ENCODE results near the gene CACNB3.
A peak's percentile ranks its signal among the peaks of the same experiment; 100 is the strongest.

CACNB3 gene

GRCh38 chr12:48803675-48804074, 14.6 kb upstream of the CACNB3 start:
- no peak overlapping the region for H3K27ac ChIP-seq (ENCODE audit: low read depth, low read length)
- H3K4me3 ChIP-seq (ENCODE audit: low read depth in 1 of 5, low read length in 5 of 5), result no peak overlapping the region
- H3K9ac ChIP-seq (ENCODE audit: low read length in 5 of 5), result no peak overlapping the region
- no peaks in the 10 kb centered on the region for H3K9me3 ChIP-seq (ENCODE audit: control insufficient read depth in 5 of 5, low read length in 5 of 5)
- no peaks in the 10 kb centered on the region for H3K4me1 ChIP-seq (ENCODE audit: control insufficient read depth in 5 of 5, insufficient read depth in 5 of 5, low read length in 5 of 5)
- H3K27me3 ChIP-seq (ENCODE audit: control insufficient read depth in 5 of 5, insufficient read depth in 4 of 5, low read length in 5 of 5), result peaks cover 6 to 12% (median 9%) of the 10 kb centered on the region in 5 donors
- no peaks in the 10 kb centered on the region for H3K36me3 ChIP-seq (ENCODE audit: control insufficient read depth in 5 of 5, insufficient read depth in 5 of 5, low read length in 5 of 5)

DNA sequence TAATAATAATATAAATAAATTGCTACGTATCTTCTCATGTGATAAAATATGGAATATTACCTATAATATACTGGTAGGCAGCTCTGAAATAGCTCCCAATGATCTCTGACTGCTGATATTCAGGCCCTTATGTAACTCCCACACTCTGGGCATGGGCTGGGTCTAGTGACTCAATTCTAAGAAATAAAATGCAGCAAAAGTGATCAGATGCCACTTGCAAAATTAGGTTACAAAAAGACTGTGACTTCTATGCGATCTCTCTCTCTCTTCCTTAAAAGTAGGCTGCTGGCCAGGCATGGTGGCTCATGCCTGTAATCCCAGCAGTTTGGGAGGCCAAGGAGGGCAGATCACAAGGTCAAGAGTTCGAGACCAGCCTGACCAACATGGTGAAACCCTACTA, 10.3 kb upstream of the CACNB3 start:
- H3K27me3 ChIP-seq (ENCODE audit: control insufficient read depth in 5 of 5, insufficient read depth in 4 of 5, low read length in 5 of 5), result no peaks in the 10 kb centered on the region
- no peaks in the 10 kb centered on the region for H3K36me3 ChIP-seq (ENCODE audit: control insufficient read depth in 5 of 5, insufficient read depth in 5 of 5, low read length in 5 of 5)
- no peak overlapping the region for H3K27ac ChIP-seq (ENCODE audit: low read depth, low read length)
- H3K9me3 ChIP-seq (ENCODE audit: control insufficient read depth in 5 of 5, low read length in 5 of 5), result no peaks in the 10 kb centered on the region
- no peak overlapping the region for H3K4me3 ChIP-seq (ENCODE audit: low read depth in 1 of 5, low read length in 5 of 5)
- H3K4me1 ChIP-seq (ENCODE audit: control insufficient read depth in 5 of 5, insufficient read depth in 5 of 5, low read length in 5 of 5), result no peaks in the 10 kb centered on the region
- no peak overlapping the region for H3K9ac ChIP-seq (ENCODE audit: low read length in 5 of 5)

- no peaks in the 10 kb centered on the region for H3K9me3 ChIP-seq (ENCODE audit: control insufficient read depth in 5 of 5, low read length in 5 of 5)
- H3K9ac ChIP-seq (ENCODE audit: low read length in 5 of 5), result no peak overlapping the region
- no peaks in the 10 kb centered on the region for H3K27me3 ChIP-seq (ENCODE audit: control insufficient read depth in 5 of 5, insufficient read depth in 4 of 5, low read length in 5 of 5)
- H3K27ac ChIP-seq (ENCODE audit: low read depth, low read length), result no peak overlapping the region
- H3K36me3 ChIP-seq (ENCODE audit: control insufficient read depth in 5 of 5, insufficient read depth in 5 of 5, low read length in 5 of 5), result no peaks in the 10 kb centered on the region
- H3K4me1 ChIP-seq (ENCODE audit: control insufficient read depth in 5 of 5, insufficient read depth in 5 of 5, low read length in 5 of 5), result peaks cover 3 to 26% (median 17%) of the 10 kb centered on the region in 5 donors
- no peak overlapping the region for H3K4me3 ChIP-seq (ENCODE audit: low read depth in 1 of 5, low read length in 5 of 5)
Observed at GRCh38 chr12:48810903-48811431, 7.3 kb upstream of the CACNB3 start.

DNA sequence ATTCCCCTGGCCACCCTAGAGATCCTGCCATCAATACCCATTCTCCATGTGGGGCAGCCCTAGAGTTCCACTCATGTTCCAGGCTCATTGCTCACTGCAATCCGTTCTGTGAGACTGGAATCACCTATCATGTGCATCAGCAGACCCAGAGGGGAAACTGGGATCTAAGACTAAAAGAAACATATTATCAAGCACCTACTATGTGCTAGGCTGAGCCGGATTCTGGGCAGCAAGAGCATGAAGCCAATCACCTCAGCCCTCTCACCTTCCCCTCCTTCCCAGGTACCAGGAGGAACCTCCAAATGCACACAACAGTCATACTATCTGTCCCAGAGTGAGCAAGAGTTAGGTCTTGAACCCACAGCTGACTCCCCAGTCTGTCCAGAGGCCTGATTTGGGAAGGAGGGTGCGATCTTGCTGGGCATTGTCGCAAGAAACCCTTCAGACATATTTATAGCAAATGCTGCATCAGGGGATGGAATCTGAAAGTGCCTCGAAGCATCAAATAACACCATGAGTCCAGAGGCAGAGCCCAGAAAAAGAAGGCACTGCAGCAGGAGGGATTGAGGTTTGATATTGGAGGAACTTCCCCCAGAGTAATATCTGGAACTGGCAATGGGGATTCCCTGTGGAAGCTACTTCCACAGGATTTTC, 6.7 kb upstream of the CACNB3 start:
- Histone ChIP-seq H3K36me3 (ENCODE audit: control insufficient read depth in 5 of 5, insufficient read depth in 5 of 5, low read length in 5 of 5) (no peaks in the 10 kb centered on the region), H3K4me1 (ENCODE audit: control insufficient read depth in 5 of 5, insufficient read depth in 5 of 5, low read length in 5 of 5) (peaks cover 3 to 32% (median 22%) of the 10 kb centered on the region in 5 donors), H3K27me3 (ENCODE audit: control insufficient read depth in 5 of 5, insufficient read depth in 4 of 5, low read length in 5 of 5) (no peaks in the 10 kb centered on the region), H3K27ac (ENCODE audit: low read depth, low read length) (no peak overlapping the region), H3K9me3 (ENCODE audit: control insufficient read depth in 5 of 5, low read length in 5 of 5) (no peaks in the 10 kb centered on the region), H3K4me3 (ENCODE audit: low read depth in 1 of 5, low read length in 5 of 5) (no peak overlapping the region), H3K9ac (ENCODE audit: low read length in 5 of 5) (no peak overlapping the region)

GRCh38 chr12:48812389-48812788, 5.9 kb upstream of the CACNB3 start:
- peaks cover 0 to 5% (median 1%) of the 10 kb centered on the region in 5 donors for H3K27me3 ChIP-seq (ENCODE audit: control insufficient read depth in 5 of 5, insufficient read depth in 4 of 5, low read length in 5 of 5)
- H3K9ac ChIP-seq (ENCODE audit: low read length in 5 of 5), result peak overlapping the region in 1 of 5 donors; percentile 20
- H3K4me3 ChIP-seq (ENCODE audit: low read depth in 1 of 5, low read length in 5 of 5), result no peak overlapping the region
- H3K36me3 ChIP-seq (ENCODE audit: control insufficient read depth in 5 of 5, insufficient read depth in 5 of 5, low read length in 5 of 5), result no peaks in the 10 kb centered on the region
- peaks cover 3 to 32% (median 22%) of the 10 kb centered on the region in 5 donors for H3K4me1 ChIP-seq (ENCODE audit: control insufficient read depth in 5 of 5, insufficient read depth in 5 of 5, low read length in 5 of 5)
- no peaks in the 10 kb centered on the region for H3K9me3 ChIP-seq (ENCODE audit: control insufficient read depth in 5 of 5, low read length in 5 of 5)
- no peak overlapping the region for H3K27ac ChIP-seq (ENCODE audit: low read depth, low read length)

DNA sequence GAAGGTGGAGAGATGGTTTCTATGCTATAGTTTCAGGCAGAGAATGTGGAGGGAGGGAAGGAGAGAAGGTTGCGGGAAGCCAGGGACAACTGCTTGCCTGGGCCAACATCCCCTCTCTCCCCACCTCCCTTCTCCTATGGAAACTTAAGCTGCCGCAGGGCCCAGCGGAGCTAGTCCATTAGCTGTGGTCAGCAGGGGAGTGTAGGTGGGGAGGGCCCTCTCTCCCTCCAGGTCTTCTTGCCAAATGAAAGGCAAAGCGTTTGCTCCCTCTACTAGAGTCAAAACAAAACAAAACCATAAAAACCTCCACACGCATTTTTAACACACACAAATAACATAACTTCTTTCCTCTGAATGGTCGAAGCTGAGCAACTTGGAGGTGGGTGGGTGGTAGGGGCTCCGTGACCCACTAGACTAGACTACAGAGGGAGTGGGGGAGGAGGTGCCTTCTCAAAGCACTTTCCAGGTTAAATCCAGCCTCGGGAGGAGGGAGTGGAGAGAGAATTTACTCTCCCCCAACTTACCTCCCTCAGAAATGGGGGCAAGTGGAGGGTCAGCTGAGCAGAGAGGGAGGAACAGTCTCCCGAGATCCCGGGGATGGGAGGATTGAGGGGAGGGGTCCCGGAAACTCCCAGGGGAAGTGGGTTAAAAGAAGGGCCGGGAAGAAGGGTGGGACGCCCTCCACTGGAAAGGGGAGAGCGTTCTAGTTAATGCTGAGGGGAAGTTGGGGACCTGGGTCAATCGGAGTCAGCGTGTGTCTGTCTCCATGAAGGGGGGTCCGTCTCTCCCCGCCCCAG, 4.6 kb upstream of the CACNB3 start:
- no peaks in the 10 kb centered on the region for H3K9me3 ChIP-seq (ENCODE audit: control insufficient read depth in 5 of 5, low read length in 5 of 5)
- H3K27me3 ChIP-seq (ENCODE audit: control insufficient read depth in 5 of 5, insufficient read depth in 4 of 5, low read length in 5 of 5), result peaks cover 0 to 11% (median 2%) of the 10 kb centered on the region in 5 donors
- no peaks in the 10 kb centered on the region for H3K36me3 ChIP-seq (ENCODE audit: control insufficient read depth in 5 of 5, insufficient read depth in 5 of 5, low read length in 5 of 5)
- H3K27ac ChIP-seq (ENCODE audit: low read depth, low read length), result peak overlapping the region; percentile 57
- H3K4me1 ChIP-seq (ENCODE audit: control insufficient read depth in 5 of 5, insufficient read depth in 5 of 5, low read length in 5 of 5), result peaks cover 6 to 42% (median 31%) of the 10 kb centered on the region in 5 donors
- peak overlapping the region in 4 of 5 donors; percentile 61 to 90 (median 82) for H3K9ac ChIP-seq (ENCODE audit: low read length in 5 of 5)
- H3K4me3 ChIP-seq (ENCODE audit: low read depth in 1 of 5, low read length in 5 of 5), result peak overlapping the region; percentile 70 to 89 (median 77)

DNA sequence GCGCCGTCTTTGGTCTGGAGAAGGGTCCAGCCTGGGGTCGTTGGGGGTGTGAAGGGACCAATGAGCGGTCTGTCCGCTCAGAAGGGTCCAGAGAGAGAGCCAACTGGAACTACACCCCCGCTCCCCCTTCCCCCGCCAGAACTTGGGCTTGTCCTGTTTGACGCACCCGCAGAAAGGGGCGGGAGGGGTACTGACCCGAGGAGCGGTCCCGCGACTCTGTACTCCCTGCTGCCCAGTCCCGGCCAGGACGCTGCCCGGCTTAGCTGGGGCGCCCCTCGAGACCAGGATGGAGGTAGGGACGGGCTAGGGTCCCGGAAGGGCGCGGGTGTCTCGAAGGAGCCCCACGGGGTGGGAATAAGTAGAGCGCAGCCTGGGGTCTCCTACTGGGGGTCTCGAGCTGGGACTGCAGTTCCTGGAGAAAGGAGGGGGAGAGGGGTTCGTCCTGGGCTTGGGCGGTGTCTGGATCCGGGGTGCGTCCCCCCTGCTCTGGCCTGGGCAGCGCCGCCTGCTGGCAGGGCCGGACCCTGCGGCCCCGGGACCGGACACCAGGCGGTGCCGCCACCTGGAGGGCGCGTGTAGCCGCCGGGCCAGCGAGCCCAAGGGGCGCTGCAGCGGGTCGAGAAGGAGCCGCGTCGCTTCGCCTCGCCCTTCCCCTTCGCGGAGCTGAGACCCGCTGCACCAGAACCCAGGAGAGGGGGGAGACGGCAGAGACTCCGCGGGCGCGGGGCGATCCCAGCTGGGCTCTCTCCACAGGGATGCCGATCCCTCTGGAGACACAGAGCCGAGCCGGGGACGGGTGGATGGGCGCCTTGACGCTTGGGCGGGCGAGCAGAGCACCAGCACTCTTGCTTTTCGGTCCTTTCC, 3.8 kb upstream of the CACNB3 start:
- Histone ChIP-seq H3K27me3 (ENCODE audit: control insufficient read depth in 5 of 5, insufficient read depth in 4 of 5, low read length in 5 of 5) (peaks cover 0 to 11% (median 2%) of the 10 kb centered on the region in 5 donors), H3K9me3 (ENCODE audit: control insufficient read depth in 5 of 5, low read length in 5 of 5) (no peaks in the 10 kb centered on the region), H3K4me1 (ENCODE audit: control insufficient read depth in 5 of 5, insufficient read depth in 5 of 5, low read length in 5 of 5) (peaks cover 6 to 47% (median 35%) of the 10 kb centered on the region in 5 donors), H3K9ac (ENCODE audit: low read length in 5 of 5) (peak overlapping the region in 4 of 5 donors; percentile 66 to 90 (median 82)), H3K4me3 (ENCODE audit: low read depth in 1 of 5, low read length in 5 of 5) (peak overlapping the region; percentile 70 to 89 (median 77)), H3K27ac (ENCODE audit: low read depth, low read length) (peak overlapping the region; percentile 86), H3K36me3 (ENCODE audit: control insufficient read depth in 5 of 5, insufficient read depth in 5 of 5, low read length in 5 of 5) (no peaks in the 10 kb centered on the region)

GRCh38 chr12:48815126-48816110, 2.9 kb upstream of the CACNB3 start:
- peaks cover 6 to 47% (median 35%) of the 10 kb centered on the region in 5 donors for H3K4me1 ChIP-seq (ENCODE audit: control insufficient read depth in 5 of 5, insufficient read depth in 5 of 5, low read length in 5 of 5)
- no peaks in the 10 kb centered on the region for H3K9me3 ChIP-seq (ENCODE audit: control insufficient read depth in 5 of 5, low read length in 5 of 5)
- H3K9ac ChIP-seq (ENCODE audit: low read length in 5 of 5), result peak overlapping the region; percentile 56 to 90 (median 76)
- no peaks in the 10 kb centered on the region for H3K36me3 ChIP-seq (ENCODE audit: control insufficient read depth in 5 of 5, insufficient read depth in 5 of 5, low read length in 5 of 5)
- H3K27ac ChIP-seq (ENCODE audit: low read depth, low read length), result peak overlapping the region; percentile 86
- peaks cover 0 to 11% (median 2%) of the 10 kb centered on the region in 5 donors for H3K27me3 ChIP-seq (ENCODE audit: control insufficient read depth in 5 of 5, insufficient read depth in 4 of 5, low read length in 5 of 5)
- peak overlapping the region; percentile 70 to 95 (median 88) for H3K4me3 ChIP-seq (ENCODE audit: low read depth in 1 of 5, low read length in 5 of 5)
